Trophoblast cell (in vitro differentiated cells and primary cell): ENCODE data around the gene SLC35F3.

Experiments
- DNase-seq, 2 donors: peaks; one replicate each; pipeline ENCODE4 v3.0.0-alpha.2; 2016
- H2AFZ ChIP-seq: 2 replicates; pipeline ENCODE4 v1.6.1; 2013; ENCODE audit warnings: low read length, moderate library complexity, mild to moderate bottlenecking; ENCODE audit not compliant: insufficient read depth, poor library complexity
- H2AK5ac ChIP-seq: 2 replicates; pipeline ENCODE4 v1.6.1; 2013; ENCODE audit warnings: mild to moderate bottlenecking, low read length
- H2BK120ac ChIP-seq: 2 replicates; pipeline ENCODE4 v1.6.1; 2013; ENCODE audit warnings: low read length, mild to moderate bottlenecking, moderate library complexity; ENCODE audit not compliant: insufficient read depth, poor library complexity
- H2BK12ac ChIP-seq: 2 replicates; pipeline ENCODE4 v1.6.1; 2013; ENCODE audit warnings: mild to moderate bottlenecking, low read length, moderate library complexity
- H2BK5ac ChIP-seq: 2 replicates; pipeline ENCODE4 v1.6.1; 2013; ENCODE audit warnings: low read length, low read depth, moderate library complexity, mild to moderate bottlenecking; ENCODE audit not compliant: poor library complexity
- H3K14ac ChIP-seq: 2 replicates; pipeline ENCODE4 v1.6.1; 2013; ENCODE audit warnings: mild to moderate bottlenecking, low read length
- H3K18ac ChIP-seq: 2 replicates; pipeline ENCODE4 v1.6.1; 2013; ENCODE audit warnings: mild to moderate bottlenecking, low read length
- H3K23ac ChIP-seq: 2 replicates; pipeline ENCODE4 v1.6.1; 2013; ENCODE audit warnings: low read length
- H3K27ac ChIP-seq: 2 replicates; pipeline ENCODE4 v1.5.1; 2013; ENCODE audit warnings: low read depth, mild to moderate bottlenecking, inconsistent platforms, low read length, moderate library complexity
- H3K27me3 ChIP-seq: 2 replicates; pipeline ENCODE4 v1.6.1; 2013; ENCODE audit warnings: inconsistent platforms, mild to moderate bottlenecking, low read length, moderate library complexity; ENCODE audit not compliant: insufficient read depth
- H3K36me3 ChIP-seq, 2 experiments: 1 replicate in 1 of 2; 2 replicates in 1 of 2; pipeline ENCODE4 v1.6.1; 2013; ENCODE audit warnings: low read length in 2 of 2, mild to moderate bottlenecking in 2 of 2, moderate library complexity in 1 of 2; ENCODE audit not compliant: insufficient read depth in 2 of 2, control insufficient read depth in 1 of 2
- H3K4ac ChIP-seq: 2 replicates; pipeline ENCODE4 v1.6.1; 2013; ENCODE audit warnings: low read depth, mild to moderate bottlenecking, low read length, moderate library complexity
- H3K4me1 ChIP-seq, 2 experiments: 1 replicate in 1 of 2; 2 replicates in 1 of 2; pipeline ENCODE4 v1.6.1; 2013; ENCODE audit warnings: low read length in 2 of 2, mild to moderate bottlenecking in 2 of 2, moderate library complexity in 1 of 2; ENCODE audit not compliant: insufficient read depth in 2 of 2, control insufficient read depth in 1 of 2
- H3K4me2 ChIP-seq: 2 replicates; pipeline ENCODE4 v1.6.1; 2013; ENCODE audit warnings: inconsistent platforms, mild to moderate bottlenecking, low read length, moderate library complexity
- H3K4me3 ChIP-seq: 2 replicates; pipeline ENCODE4 v1.5.1; 2013; ENCODE audit warnings: mild to moderate bottlenecking, low read depth, low read length, inconsistent platforms
- H3K79me1 ChIP-seq: one replicate; pipeline ENCODE4 v1.6.1; 2013; ENCODE audit warnings: low read length
- H3K79me2 ChIP-seq: 2 replicates; pipeline ENCODE4 v1.6.1; 2013; ENCODE audit warnings: low read length, mild to moderate bottlenecking; ENCODE audit not compliant: control insufficient read depth, insufficient read depth, poor library complexity
- H3K9ac ChIP-seq: 2 replicates; pipeline ENCODE4 v1.6.1; 2013; ENCODE audit warnings: mild to moderate bottlenecking, low read length
- H3K9me3 ChIP-seq: 2 replicates; pipeline ENCODE4 v1.6.1; 2013; ENCODE audit warnings: low read depth, mild to moderate bottlenecking, control low read depth, inconsistent platforms, low read length; ENCODE audit not compliant: insufficient read depth
- H4K12ac ChIP-seq: 2 replicates; pipeline ENCODE4 v1.6.1; 2013; ENCODE audit warnings: low read depth, mild to moderate bottlenecking, low read length, moderate library complexity
- H4K8ac ChIP-seq: 2 replicates; pipeline ENCODE4 v1.6.1; 2013; ENCODE audit warnings: low read depth, mild to moderate bottlenecking, low read length, moderate library complexity
- H4K91ac ChIP-seq: one replicate; pipeline ENCODE4 v1.6.1; 2013; ENCODE audit warnings: low read depth, mild to moderate bottlenecking, low read length, moderate library complexity
- WGBS: extraction: QIAGEN DNeasy Blood & Tissue Kit; methylation state at CpG from one replicate; pipeline ENCODE4 v1.1.7; 2013; ENCODE audit warnings: missing lambda C conversion rate; ENCODE audit not compliant: insufficient read length, insufficient coverage; ENCODE audit errors: extremely low coverage; 5-methylcytosine and 5-hydroxymethylcytosine counted together

SLC35F3 gene

GRCh38 chr1:234094172-234094571, 189.7 kb downstream of the SLC35F3 start:
- Histone ChIP-seq H3K9me3 (peaks cover 10% of the 10 kb centered on the region), H3K18ac (no peak overlapping the region), H3K14ac (no peak overlapping the region), H2BK12ac (no peak overlapping the region), H4K12ac (no peak overlapping the region), H3K9ac (no peak overlapping the region), H2BK5ac (no peak overlapping the region), H3K4me2 (no peak overlapping the region), H2AFZ (no peak overlapping the region), H3K4me3 (no peak overlapping the region), H3K4me1 (no peaks in the 10 kb centered on the region), H4K91ac (no peak overlapping the region), H3K36me3 (no peaks in the 10 kb centered on the region), H3K23ac (no peak overlapping the region), H3K4ac (no peak overlapping the region), H4K8ac (no peak overlapping the region), H3K79me2 (no peaks in the 10 kb centered on the region), H2BK120ac (no peak overlapping the region), H3K79me1 (no peaks in the 10 kb centered on the region), H3K27ac (no peak overlapping the region), H2AK5ac (no peak overlapping the region), H3K27me3 (no peaks in the 10 kb centered on the region)
- no CpG with 5 or more reads among the region's 1 CpG for WGBS
- DNase-seq = no peak

DNA sequence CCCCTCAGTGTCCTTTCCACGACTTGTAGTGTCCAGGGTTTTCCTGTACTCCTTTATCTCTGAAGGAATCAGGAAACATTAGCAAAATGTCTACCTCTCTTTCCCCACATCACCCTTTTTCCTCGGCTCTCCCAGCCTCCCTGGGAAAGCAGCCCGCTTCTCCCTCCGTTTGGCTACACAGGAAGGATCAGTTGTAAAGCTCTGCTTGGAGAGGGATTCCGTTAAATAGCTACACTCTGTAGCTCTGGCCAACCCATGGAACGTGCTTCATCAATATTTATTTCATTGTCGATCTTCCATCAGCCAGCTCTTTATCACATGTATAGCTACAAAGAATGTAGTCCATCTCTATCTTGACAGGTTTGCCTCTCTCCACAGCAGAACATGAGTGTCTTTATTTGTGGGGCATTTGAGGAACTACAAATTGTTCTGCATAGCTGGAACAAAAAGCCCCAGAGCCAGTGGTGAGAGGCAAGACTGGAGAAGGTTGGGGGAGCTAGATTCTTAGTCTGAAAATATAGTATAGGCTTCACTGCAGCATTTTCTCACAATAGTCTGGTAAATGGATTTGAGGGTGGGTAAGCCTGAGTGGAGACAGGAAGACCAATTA, 191.8 kb downstream of the SLC35F3 start:
- Histone ChIP-seq H2AFZ (no peak overlapping the region), H2AK5ac (no peak overlapping the region), H3K27me3 (no peaks in the 10 kb centered on the region), H4K91ac (no peak overlapping the region), H3K79me2 (no peaks in the 10 kb centered on the region), H3K4me2 (no peak overlapping the region), H3K36me3 (no peaks in the 10 kb centered on the region), H3K4me1 (no peaks in the 10 kb centered on the region), H3K9me3 (peaks cover 10% of the 10 kb centered on the region), H3K4ac (no peak overlapping the region), H3K9ac (no peak overlapping the region), H3K27ac (no peak overlapping the region), H3K4me3 (no peak overlapping the region), H2BK12ac (no peak overlapping the region), H2BK120ac (no peak overlapping the region), H4K8ac (no peak overlapping the region), H4K12ac (no peak overlapping the region), H3K79me1 (no peaks in the 10 kb centered on the region), H3K23ac (no peak overlapping the region), H3K14ac (no peak overlapping the region), H3K18ac (no peak overlapping the region), H2BK5ac (no peak overlapping the region)
- WGBS = no CpG with 5 or more reads among the region's 7 CpGs
- DNase-seq = no peak

DNA sequence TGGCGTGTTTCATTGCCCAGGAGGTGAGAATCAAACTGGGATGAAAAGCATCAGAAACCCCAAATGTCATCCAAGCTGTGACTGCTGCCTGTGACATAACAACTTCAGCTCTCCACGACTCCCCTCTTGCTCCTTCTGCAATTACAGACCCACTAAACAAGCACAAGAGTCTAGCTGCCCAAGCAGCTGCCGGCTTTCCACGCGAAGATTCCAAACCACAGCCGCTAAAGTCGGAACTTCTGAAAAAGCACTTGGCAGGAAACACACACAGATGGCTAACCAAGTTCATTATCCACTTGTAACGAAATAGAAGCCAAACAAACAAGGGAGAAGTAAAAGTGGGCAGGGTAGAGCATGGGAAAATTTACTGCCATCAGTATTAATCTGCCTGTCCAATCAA, 198.1 kb downstream of the SLC35F3 start:
- no peak overlapping the region for H2AK5ac ChIP-seq
- no peak overlapping the region for H3K9ac ChIP-seq
- H4K91ac ChIP-seq = no peak overlapping the region
- H3K79me2 ChIP-seq = no peaks in the 10 kb centered on the region
- H4K12ac ChIP-seq = no peak overlapping the region
- H2BK5ac ChIP-seq = no peak overlapping the region
- H3K27ac ChIP-seq = no peak overlapping the region
- no peak for DNase-seq
- no peak overlapping the region for H3K14ac ChIP-seq
- WGBS = no CpG with 5 or more reads among the region's 8 CpGs
- H3K27me3 ChIP-seq = no peaks in the 10 kb centered on the region
- H3K79me1 ChIP-seq = no peaks in the 10 kb centered on the region
- no peak overlapping the region for H3K4me2 ChIP-seq
- no peaks in the 10 kb centered on the region for H3K4me1 ChIP-seq
- no peaks in the 10 kb centered on the region for H3K36me3 ChIP-seq
- H3K4me3 ChIP-seq = no peak overlapping the region
- H4K8ac ChIP-seq = no peak overlapping the region
- H3K23ac ChIP-seq = no peak overlapping the region
- H3K9me3 ChIP-seq = peaks cover 10% of the 10 kb centered on the region
- H3K18ac ChIP-seq = no peak overlapping the region
- no peak overlapping the region for H2BK12ac ChIP-seq
- no peak overlapping the region for H2BK120ac ChIP-seq
- no peak overlapping the region for H3K4ac ChIP-seq
- no peak overlapping the region for H2AFZ ChIP-seq

DNA sequence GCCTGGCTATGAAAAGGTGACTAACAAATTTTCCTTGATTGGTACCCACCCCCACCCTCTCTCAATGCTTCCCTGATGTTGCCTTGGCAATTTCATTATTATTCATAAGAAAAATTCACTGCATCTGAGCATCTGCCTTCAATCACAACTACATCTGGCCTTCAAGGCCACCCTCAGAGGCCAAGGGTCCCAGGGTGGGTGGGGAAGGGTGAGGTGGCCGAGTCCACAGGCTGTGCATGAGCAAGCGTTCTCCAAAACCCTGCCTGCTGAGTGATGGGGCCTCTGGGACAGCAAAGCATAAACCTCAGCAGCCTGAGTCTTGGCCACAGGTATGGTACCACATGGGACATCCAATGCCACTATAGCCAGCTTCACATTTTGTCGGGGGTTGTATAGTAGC, 198.7 kb downstream of the SLC35F3 start:
- no peak overlapping the region for H2BK5ac ChIP-seq
- H4K12ac ChIP-seq = no peak overlapping the region
- H3K36me3 ChIP-seq = no peaks in the 10 kb centered on the region
- no peaks in the 10 kb centered on the region for H3K79me1 ChIP-seq
- H3K9ac ChIP-seq = no peak overlapping the region
- H3K9me3 ChIP-seq = peaks cover 6% of the 10 kb centered on the region
- H3K27ac ChIP-seq = no peak overlapping the region
- no peaks in the 10 kb centered on the region for H3K4me1 ChIP-seq
- no peak overlapping the region for H3K4me2 ChIP-seq
- H2AFZ ChIP-seq = no peak overlapping the region
- no peak overlapping the region for H3K14ac ChIP-seq
- no CpG with 5 or more reads among the region's 3 CpGs for WGBS
- DNase-seq = no peak
- H3K79me2 ChIP-seq = no peaks in the 10 kb centered on the region
- H3K18ac ChIP-seq = no peak overlapping the region
- H2BK12ac ChIP-seq = no peak overlapping the region
- H4K91ac ChIP-seq = no peak overlapping the region
- no peak overlapping the region for H3K4ac ChIP-seq
- no peak overlapping the region for H2BK120ac ChIP-seq
- H3K23ac ChIP-seq = no peak overlapping the region
- H2AK5ac ChIP-seq = no peak overlapping the region
- no peak overlapping the region for H3K4me3 ChIP-seq
- H3K27me3 ChIP-seq = no peaks in the 10 kb centered on the region
- no peak overlapping the region for H4K8ac ChIP-seq
